Hepatocyte (in vitro differentiated cells): Measurements from ENCODE around the gene WDR18. TPM values are rescaled to one million over a fixed set of nuclear protein-coding genes. Genes with fewer than 3 reads are reported as not detected.
A peak's percentile ranks its signal among the peaks of the same experiment; 100 is the strongest.

Experiments used
- DNase-seq: peaks from one replicate; pipeline ENCODE4 v3.0.0-alpha.2; 2016; ENCODE audit warnings: low spot score
- H2AFZ ChIP-seq: fragments of 200-600 bp; sonication (generic); 2 replicates; pipeline ENCODE4 v1.6.0; 2016; ENCODE audit warnings: antibody characterized with exemption, mild to moderate bottlenecking
- H3K27ac ChIP-seq: fragments of 200-600 bp; sonication (generic); 2 replicates; pipeline ENCODE4 v1.5.1; 2016; ENCODE audit warnings: mild to moderate bottlenecking
- H3K27me3 ChIP-seq: fragments of 200-600 bp; sonication (generic); 2 replicates; pipeline ENCODE4 v1.6.1; 2016
- H3K36me3 ChIP-seq: fragments of 200-600 bp; sonication (generic); replicated peaks from 2 replicates; pipeline ENCODE4 v1.5.1; 2016; ENCODE audit warnings: low read depth; ENCODE audit not compliant: insufficient read depth
- H3K4me1 ChIP-seq: fragments of 200-600 bp; sonication (generic); 2 replicates; pipeline ENCODE4 v1.5.1; 2016; ENCODE audit warnings: mild to moderate bottlenecking, moderate library complexity; ENCODE audit not compliant: insufficient read depth
- H3K4me2 ChIP-seq: fragments of 200-600 bp; sonication (generic); 2 replicates; pipeline ENCODE4 v1.6.0; 2016
- H3K4me3 ChIP-seq: fragments of 200-600 bp; sonication (generic); 2 replicates; pipeline ENCODE4 v1.5.1; 2016; ENCODE audit warnings: mild to moderate bottlenecking
- H3K79me2 ChIP-seq: fragments of 200-600 bp; sonication (generic); 2 replicates; pipeline ENCODE4 v1.6.0; 2017; ENCODE audit warnings: mild to moderate bottlenecking
- H3K9me2 ChIP-seq: fragments of 200-600 bp; sonication (generic); replicated peaks from 2 replicates; pipeline ENCODE4 v1.6.0; 2017; ENCODE audit warnings: mild to moderate bottlenecking; ENCODE audit not compliant: insufficient read depth
- H3K9me3 ChIP-seq: fragments of 200-600 bp; sonication (generic); 2 replicates; pipeline ENCODE4 v1.5.1; 2016; ENCODE audit warnings: low read depth, mild to moderate bottlenecking
- H4K20me1 ChIP-seq: fragments of 200-600 bp; sonication (generic); 2 replicates; pipeline ENCODE4 v1.6.0; 2016; ENCODE audit warnings: mild to moderate bottlenecking; ENCODE audit not compliant: insufficient read depth, poor library complexity, severe bottlenecking
- EZH2 ChIP-seq: fragments of 200-600 bp; sonication (generic); IDR thresholded peaks from 2 replicates; pipeline ENCODE4 v1.6.1; 2016; ENCODE audit warnings: antibody characterized with exemption, mild to moderate bottlenecking, borderline replicate concordance
- EZH2phosphoT487 ChIP-seq: fragments of 200-600 bp; sonication (generic); IDR thresholded peaks from one replicate; pipeline ENCODE4 v1.6.1; 2018; ENCODE audit warnings: antibody characterized with exemption, mild to moderate bottlenecking, low read depth, moderate library complexity; ENCODE audit not compliant: unreplicated experiment, severe bottlenecking
- WGBS: methylation state at CpG from one replicate; pipeline ENCODE4 v1.1.6; 2016; ENCODE audit warnings: low lambda C conversion rate; ENCODE audit errors: missing lambda C conversion rate; 5-methylcytosine and 5-hydroxymethylcytosine counted together
- polyA plus RNA-seq: library from polyadenylated mRNA; unstranded; fragments of >200 nt; fragmentation: Nextera tagmentation; extraction: Ambion mirVana; gene quantifications from 2 replicates; pipeline ENCODE4 v1.2.1, GENCODE V29; 2016
- total RNA-seq: library from RNA; depleted of rRNA; stranded (reverse); fragments of >200 nt; gene quantifications from 2 replicates; pipeline ENCODE4 v1.2.3, GENCODE V29; 2014
- TF ChIP-seq, protein P1 (sequence below): fragments of 200-600 bp; sonication (generic); IDR thresholded peaks from 2 replicates; pipeline ENCODE4 v1.5.1; 2016; ENCODE audit warnings: antibody characterized with exemption, mild to moderate bottlenecking; ENCODE audit not compliant: poor library complexity

The WDR18 gene
- total and polyA plus RNA-seq, 2 experiments from 2014 or later = 60.0 to 169 TPM

DNA sequence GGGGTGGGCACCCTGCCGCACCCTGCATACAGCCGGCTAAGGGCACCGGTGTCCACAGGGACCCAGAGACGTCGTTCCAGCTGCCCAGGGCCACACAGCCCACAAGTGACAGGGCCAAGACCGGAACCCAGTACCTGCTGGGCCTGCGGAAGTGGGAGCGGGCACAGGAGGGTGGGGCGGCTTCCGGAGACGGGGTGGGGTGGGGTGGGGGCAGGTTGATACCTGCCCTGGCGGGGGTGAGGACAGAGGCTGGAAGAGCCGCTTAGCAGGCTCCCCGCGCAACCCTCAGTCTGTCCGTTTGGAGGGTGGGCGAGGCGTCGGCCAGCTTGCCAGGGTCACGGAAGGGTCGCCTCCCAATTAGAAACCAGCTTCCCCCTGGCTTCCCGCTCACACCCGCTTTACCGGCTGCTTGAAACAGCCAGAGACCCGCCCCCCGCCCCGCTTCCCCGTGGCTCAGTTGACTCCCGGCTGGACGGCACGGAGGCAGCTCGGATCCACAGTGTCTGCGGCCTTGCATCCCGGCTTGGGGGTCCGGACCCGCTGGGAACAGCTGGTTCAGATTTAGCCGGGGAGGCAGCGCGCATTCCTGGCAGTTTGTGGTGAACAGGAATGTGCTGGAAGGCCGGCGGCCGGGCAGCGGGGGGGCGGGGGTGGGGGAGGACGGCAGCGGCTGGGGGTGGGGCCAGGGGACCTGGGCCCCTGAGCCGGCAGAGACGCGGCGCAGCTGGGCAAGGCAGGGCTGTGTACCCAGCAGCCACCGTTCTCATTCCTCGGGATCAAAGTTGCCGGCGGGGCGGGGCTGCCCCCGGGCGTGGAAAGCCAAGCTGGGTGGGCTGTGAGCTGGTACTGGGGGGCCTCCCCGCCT is 44.1 kb downstream of the WDR18 start:
- Histone ChIP-seq H3K27ac (peak overlapping the region; percentile 100), H2AFZ (no peak overlapping the region), H3K4me3 (peak overlapping the region; percentile 99), H3K36me3 (no peaks in the 10 kb centered on the region), H3K9me3 (no peaks in the 10 kb centered on the region), H3K9me2 (no peaks in the 10 kb centered on the region), H3K4me2 (peak overlapping the region; percentile 100), H3K79me2 (peaks cover 72% of the 10 kb centered on the region), H3K4me1 (peaks cover 31% of the 10 kb centered on the region), H3K27me3 (no peaks in the 10 kb centered on the region), H4K20me1 (peaks cover 36% of the 10 kb centered on the region)
- DNase-seq = peak; percentile 93
- TF ChIP-seq, protein P1, sequence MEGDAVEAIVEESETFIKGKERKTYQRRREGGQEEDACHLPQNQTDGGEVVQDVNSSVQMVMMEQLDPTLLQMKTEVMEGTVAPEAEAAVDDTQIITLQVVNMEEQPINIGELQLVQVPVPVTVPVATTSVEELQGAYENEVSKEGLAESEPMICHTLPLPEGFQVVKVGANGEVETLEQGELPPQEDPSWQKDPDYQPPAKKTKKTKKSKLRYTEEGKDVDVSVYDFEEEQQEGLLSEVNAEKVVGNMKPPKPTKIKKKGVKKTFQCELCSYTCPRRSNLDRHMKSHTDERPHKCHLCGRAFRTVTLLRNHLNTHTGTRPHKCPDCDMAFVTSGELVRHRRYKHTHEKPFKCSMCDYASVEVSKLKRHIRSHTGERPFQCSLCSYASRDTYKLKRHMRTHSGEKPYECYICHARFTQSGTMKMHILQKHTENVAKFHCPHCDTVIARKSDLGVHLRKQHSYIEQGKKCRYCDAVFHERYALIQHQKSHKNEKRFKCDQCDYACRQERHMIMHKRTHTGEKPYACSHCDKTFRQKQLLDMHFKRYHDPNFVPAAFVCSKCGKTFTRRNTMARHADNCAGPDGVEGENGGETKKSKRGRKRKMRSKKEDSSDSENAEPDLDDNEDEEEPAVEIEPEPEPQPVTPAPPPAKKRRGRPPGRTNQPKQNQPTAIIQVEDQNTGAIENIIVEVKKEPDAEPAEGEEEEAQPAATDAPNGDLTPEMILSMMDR = no peak
- no peak for TF ChIP-seq EZH2
- no peak for TF ChIP-seq EZH2phosphoT487
- 2% methylated on average over 39 of the region's 58 CpGs for WGBS

DNA sequence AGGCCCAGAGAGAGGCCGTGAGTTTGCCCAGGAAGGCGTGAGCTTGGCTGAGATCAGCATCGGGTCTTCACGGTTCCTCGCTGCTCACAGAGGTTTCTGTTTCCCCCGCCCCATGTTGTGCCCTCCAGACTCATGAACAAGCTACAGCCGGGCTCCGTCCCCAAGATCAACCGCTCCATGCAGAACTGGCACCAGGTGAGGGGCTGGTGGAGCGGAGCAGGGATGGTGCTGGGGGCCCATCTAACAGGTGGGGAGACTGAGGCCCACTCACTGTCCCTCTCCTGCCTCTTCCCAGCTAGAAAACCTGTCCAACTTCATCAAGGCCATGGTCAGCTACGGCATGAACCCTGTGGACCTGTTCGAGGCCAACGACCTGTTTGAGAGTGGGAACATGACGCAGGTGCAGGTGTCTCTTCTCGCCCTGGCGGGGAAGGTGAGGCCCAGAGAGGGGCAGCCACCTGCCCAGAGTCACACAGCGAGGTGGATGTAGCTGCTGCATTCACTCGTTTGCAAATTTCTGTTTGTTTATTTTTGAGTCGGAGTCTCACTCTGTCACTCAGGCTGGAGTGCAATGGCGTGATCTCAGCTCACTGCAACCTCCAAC is 48.2 kb downstream of the WDR18 start:
- peaks cover 21% of the 10 kb centered on the region for H3K4me1 ChIP-seq
- no peak overlapping the region for H3K27ac ChIP-seq
- no peak overlapping the region for H3K4me3 ChIP-seq
- WGBS = 93% methylated on average over 20 of the region's 20 CpGs
- H3K9me3 ChIP-seq = no peaks in the 10 kb centered on the region
- TF ChIP-seq EZH2phosphoT487 (no peak), EZH2 (no peak)
- TF ChIP-seq, protein P1 = no peak
- DNase-seq = no peak
- no peaks in the 10 kb centered on the region for H3K9me2 ChIP-seq
- no peak overlapping the region for H2AFZ ChIP-seq
- peaks cover 50% of the 10 kb centered on the region for H3K79me2 ChIP-seq
- H4K20me1 ChIP-seq = peaks cover 41% of the 10 kb centered on the region
- no peak overlapping the region for H3K4me2 ChIP-seq
- H3K27me3 ChIP-seq = no peaks in the 10 kb centered on the region
- no peaks in the 10 kb centered on the region for H3K36me3 ChIP-seq

DNA sequence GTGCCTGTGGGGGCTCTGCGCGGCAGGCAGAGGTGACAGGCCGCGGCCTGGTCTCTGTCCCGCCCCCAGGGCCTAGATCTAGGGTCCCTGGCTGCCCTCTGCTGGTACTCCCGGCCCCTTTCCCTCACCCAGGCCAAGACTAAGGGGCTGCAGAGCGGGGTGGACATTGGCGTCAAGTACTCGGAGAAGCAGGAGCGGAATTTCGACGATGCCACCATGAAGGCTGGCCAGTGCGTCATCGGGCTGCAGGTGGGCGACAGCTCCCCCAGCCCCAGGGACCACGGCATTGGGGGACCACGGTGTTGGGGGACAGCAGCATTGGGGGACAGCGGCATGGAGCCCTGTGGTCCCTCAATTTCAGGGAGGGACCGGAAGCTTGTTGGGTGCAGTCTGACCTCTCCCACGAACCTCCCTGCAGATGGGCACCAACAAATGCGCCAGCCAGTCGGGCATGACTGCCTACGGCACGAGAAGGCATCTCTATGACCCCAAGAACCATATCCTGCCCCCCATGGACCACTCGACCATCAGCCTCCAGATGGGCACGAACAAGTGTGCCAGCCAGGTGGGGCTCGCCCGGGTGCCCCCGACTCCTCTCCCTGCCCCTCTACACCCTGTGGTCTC is 52.0 kb downstream of the WDR18 start:
- Histone ChIP-seq H3K4me2 (no peak overlapping the region), H3K4me3 (no peak overlapping the region), H3K9me2 (no peaks in the 10 kb centered on the region), H3K4me1 (peaks cover 4% of the 10 kb centered on the region), H3K79me2 (peaks cover 15% of the 10 kb centered on the region), H3K27ac (no peak overlapping the region), H3K27me3 (no peaks in the 10 kb centered on the region), H3K9me3 (no peaks in the 10 kb centered on the region), H3K36me3 (no peaks in the 10 kb centered on the region), H4K20me1 (peaks cover 12% of the 10 kb centered on the region), H2AFZ (no peak overlapping the region)
- TF ChIP-seq, protein P1 = no peak
- TF ChIP-seq EZH2 = no peak
- TF ChIP-seq EZH2phosphoT487 = no peak
- DNase-seq = no peak
- 92% methylated on average over 29 of the region's 29 CpGs for WGBS
